Occipital lobe (tissue), 2 donors: ENCODE results near the gene RTTN. TPM values are rescaled to one million over a fixed set of nuclear protein-coding genes. Genes with fewer than 3 reads are reported as not detected.
"Not testable (repeated sequence)": the region's sequence is repeated elsewhere in the genome, so short reads cannot be mapped to it uniquely, and the experiment has no call there.

Source experiments
- DNase-seq: peaks from one replicate; lab custom pipeline; 2025; lab: John Stamatoyannopoulos, UW
- total RNA-seq: library from RNA; depleted of rRNA; stranded (reverse); fragments of >200 nt; gene quantifications from one replicate; pipeline ENCODE4 v1.2.3, GENCODE V29; 2014

Gene RTTN
- total RNA-seq, 1 donor from 2014 or later = 53.5 TPM

DNA sequence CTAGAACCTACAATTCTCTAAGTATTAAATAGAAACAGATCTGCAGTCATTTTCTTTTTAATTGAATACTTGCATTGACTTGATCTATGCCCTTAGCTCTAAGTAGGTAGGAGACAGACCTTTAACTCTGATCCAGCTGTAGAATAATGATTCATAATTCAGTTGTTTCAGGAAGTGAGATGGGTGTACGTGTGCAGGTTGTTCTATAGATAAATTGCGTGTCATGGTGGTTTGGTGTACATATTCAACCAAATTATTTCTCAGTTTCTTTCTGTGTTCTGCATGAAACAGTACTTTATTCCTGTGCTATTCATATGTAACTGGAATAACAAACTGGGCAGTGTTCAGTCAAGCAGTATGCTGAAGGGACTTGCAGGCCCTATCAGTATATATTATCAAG, 223.5 kb downstream of the RTTN start:
- DNase-seq = no peak

DNA sequence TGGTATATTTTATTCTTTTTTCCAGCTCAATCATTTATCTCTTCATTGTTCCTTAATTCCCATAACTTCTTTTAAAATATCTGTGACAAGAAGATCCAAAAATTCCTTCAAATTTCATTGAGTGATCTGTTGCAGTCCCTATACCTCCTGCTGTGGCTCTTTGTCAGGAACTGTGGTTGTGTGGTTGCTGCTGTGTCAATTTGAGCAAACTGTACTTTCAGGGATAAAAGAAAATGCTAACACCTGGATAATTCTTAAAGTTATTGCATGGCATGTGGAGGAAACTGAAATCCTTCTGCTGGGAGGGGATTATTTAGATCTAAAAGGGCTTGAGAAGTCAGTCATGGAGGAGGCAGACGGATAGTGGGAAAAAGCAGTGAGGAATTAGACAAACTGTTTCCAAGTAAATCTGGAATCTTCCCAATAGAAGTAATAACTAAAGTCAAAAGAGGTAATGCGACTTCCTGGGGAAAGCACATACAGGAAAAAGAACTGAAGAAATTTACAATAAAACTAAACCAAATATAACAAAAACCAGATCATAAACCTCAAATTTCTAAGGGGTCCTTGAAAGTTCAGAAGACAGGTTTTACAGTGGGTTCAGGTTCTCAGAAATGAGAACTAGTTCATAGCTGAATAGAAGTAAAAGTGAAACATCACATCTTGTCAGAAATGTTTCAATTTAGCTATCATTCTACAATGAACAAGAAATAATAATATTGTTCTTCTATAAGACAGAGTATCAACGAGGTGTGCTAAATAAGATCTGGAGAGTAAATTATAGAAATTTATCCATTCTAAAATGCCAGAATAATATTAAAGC, 224.3 kb downstream of the RTTN start:
- no peak for DNase-seq

DNA sequence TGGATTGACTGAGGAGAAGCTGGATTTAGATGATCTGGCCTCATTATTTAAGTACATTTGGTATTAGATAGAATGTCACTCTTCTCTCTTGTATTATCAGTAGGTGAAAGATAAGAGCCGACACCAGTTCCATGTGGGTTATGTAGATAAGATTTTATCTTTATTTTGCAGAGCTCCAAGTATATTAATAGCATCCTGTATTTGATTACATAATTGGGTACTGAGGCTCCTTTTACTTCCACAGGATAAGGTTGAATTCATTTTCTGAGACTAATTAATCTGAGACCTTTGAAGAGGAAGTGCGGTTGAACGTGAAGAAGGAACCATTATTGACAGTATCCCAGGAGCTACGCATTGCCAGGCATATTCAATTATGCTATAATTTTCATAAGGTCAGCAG, 225.0 kb downstream of the RTTN start:
- DNase-seq = no peak

DNA sequence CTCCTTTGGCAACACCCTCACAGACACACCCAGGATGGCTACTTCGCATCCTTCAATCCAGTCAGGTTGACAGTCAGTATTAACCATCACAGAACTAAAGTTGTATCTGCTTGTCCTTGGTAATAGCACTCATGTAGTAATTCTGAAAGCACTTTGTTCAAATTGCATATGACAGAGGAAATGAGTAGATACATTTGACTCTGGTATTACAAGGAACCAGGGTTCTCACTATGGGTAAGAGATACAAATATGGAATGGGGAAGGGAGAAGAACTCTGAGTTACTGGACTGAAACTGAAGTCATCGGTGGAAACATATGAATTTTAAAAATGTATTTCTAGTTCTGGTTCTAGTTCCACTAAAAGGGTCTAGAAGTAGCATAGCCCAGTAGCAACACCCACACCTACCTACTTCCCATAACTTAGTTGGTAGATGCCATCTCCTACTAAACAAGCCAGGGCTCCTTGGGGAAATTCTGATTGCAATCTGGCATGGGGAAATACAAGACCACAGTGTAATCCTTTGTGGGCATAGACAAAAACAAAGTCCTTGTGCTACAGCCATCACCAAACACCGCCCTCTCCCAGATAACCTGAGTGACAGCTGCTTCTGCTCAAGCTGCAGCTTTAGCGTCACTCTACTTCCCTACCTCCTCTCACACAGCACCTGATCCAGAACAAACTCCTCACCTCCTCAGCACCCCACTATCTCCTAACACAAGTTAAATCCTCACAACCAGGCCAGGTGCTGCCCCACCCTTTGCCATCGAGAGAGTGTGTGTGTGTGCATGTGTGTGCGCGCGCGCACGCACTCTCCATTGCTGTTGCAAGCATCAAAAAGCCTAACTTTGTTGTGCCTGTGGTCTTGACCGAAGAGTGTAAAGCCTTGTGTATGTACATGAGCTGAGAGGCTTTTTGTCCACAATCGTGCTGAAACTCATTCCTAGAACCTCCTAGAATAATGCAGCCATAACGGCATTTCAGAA, 226.5 kb downstream of the RTTN start:
- DNase-seq = no peak

DNA sequence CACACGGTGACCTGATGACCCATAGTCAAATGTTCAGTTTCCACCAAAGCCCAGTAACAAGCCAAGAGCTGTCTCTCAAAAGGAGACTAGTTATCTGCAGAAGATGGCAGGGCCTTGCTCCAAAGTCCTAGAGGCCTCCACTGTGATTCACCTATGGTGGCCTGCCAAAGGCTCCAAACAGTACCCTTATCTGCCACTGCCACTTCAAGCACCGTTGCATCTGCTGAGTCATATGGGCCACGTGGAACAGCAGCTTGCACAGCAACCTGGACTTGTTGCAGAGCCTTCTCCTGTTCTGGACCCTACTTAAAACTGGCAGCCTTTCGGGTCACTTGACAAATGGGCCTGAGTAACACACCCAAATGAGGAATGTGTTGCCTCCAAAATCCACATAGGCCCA, 230.2 kb downstream of the RTTN start:
- DNase-seq = not testable (repeated sequence)

DNA sequence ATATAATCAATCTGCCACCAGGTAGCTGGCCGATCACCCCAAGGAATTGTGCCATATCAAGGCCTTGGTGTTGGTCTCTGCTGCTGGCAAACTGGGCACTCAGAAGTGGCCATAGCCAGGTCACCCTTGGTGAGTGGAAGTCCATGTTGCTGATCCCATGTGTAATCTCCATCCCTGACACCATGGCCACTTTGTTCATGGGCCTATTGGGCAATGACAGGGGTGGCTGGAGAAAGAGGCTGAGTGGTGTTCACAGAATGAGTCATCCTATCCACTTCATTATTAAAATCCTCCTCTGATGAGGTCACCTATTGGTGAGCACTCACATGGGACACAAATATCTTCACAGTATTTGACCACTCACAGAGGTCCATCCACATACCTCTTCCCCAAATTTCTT, 231.1 kb downstream of the RTTN start:
- no peak for DNase-seq

DNA sequence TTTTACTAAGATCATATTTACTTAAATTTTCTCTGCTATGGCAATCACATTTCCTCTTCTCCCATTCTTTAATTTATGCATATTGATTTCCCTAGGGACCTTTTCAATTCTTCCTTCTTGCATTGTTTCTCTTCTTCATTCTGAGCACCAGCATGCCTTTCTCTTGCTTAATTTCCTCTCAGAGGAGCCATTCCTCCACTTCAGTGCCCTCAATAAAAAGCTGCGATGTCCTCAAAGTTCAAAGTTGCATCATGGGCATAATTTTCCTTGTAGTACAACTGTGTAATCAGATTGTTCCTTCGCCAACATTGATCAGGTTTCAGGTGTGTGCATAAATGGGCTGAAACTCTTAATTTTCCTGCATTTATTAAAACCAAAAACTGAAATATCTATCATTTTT, 236.0 kb downstream of the RTTN start:
- DNase-seq = no peak

DNA sequence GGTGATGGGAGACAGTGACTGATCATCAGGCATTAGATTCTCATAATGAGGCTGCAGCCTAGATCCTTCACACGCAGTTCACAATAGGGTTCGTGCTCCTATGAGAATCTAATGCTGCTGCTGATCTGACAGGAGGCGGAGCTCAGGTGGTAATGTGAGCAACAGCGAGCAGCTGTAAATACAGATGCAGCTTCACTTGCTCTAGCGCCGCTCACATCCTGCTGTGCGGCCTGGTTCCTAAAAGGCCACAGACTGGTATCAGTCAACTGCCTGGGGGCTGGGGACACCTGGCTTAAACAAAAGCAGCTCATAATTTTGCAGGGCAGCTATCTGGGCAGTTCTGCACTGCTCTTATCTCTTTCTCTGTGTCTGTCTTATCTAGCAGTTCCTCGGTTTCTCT, 237.4 kb downstream of the RTTN start:
- DNase-seq = no peak

DNA sequence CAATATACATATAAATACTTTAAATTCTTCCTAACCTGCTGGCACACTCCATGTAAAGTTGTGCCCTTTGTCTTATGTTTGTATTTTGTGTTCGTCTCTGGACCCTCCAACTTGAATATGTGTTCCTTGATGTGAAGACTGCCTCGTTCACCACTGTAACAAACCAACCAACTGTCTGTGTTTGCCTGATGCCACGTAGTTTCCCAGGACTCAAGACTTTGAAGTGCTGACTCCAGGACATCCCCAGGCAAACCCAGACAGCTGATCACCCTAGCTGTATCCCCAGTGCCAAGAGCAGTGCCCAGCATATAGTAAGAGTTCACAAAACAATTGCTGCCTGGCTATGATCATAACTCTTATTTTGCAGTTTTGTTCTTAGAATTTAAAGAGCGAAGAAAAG, 242.3 kb downstream of the RTTN start:
- no peak for DNase-seq

DNA sequence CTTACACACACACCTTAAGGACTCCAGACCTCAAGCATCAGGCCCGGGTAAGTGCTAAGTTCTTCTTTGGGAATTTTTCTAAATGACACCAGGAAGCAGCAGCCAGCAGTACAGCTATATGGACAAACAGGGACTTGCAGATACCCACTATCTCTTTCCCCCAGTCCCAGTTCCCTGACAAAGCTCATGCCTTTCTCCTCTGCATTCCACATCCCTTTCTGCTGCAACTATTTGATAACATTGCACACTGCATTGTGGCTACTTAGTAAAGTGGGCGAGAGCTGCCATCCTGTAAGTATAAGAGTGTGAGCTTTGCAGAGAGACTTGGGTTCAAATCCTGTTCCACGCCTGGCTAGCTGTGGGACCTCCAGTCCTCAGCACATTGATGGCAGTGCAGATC, 243.8 kb downstream of the RTTN start:
- DNase-seq = no peak

DNA sequence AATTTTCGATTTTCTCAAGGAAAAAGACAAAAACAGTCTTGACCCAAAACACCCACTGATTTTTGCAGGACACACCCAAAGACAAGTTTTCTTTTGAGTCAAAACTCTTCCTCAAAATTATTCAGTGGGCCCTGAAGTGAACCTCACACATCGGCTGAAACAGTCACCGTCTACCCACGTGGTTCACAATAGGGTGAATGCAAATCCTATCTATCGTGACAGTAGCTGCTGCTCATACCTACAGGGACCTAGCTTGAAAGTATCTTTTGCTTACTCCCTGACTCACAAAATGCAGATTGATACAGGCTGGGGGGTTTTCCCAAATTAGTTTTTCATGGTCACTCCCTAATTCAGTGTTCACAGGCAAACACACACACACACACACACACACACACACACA, 247.1 kb downstream of the RTTN start:
- DNase-seq = no peak

DNA sequence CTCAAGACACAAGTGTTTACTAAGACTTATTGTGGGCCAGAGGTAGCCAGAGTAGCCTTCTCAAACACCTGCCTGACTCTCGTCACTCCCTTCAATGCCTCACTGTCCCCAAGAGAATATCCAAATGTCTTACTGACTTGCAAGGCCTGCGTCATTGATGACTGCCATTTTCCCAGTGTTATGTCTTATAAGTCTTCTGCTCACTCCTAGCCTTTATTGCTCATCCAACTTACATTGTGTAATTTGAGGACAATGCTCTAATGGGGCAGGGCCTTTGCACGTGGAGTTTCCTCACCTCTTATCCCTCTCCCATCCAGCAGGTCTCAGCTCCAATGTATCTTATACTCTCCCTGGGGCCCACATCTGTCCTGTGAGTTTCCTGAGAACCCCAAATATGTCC, 247.7 kb downstream of the RTTN start:
- DNase-seq = no peak

DNA sequence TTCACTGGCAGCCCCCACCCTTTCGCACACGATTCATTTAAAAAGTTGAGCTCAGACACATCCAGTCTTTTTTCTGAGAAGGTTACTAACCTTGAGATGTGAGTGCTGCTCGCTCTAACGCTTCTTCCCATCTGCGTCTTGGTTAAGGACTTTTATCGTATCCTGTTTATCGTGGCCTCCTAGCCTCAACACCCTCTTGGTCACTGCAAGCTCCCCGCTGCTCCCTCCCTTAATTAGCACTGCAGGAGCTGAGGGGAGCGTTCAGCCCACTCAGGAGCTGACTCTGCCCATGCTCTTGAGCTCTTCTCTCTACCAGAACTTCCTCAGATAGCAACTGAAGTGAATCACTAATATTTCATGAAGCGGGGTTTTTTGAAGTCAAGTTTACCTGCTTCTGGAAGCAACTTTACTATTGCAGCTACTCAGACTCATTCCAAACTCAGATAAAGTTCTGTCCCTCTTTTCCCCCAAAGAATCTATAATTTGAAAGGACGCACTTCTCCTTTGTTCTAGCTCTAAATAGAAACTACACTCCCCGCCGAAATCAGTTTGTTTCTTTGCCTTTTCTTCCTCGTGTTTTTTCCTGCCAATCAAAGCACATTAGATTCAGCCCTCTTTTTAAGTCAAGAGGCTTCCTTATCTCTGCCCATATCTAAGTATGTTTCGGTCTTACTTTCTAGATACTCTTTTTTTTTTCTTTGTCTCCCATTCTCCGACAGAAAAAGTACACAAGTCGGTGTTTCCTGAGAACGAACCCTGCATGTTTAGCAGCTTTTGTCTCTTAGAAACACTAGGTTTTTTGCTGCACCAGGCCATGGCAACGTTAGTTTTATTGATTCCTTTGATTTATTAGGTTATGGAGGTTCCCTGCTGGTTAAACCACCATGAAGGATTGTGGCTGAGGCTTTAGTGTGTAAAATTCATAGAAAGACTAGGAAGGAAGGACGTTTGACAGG, 248.5 kb downstream of the RTTN start:
- DNase-seq = no peak

DNA sequence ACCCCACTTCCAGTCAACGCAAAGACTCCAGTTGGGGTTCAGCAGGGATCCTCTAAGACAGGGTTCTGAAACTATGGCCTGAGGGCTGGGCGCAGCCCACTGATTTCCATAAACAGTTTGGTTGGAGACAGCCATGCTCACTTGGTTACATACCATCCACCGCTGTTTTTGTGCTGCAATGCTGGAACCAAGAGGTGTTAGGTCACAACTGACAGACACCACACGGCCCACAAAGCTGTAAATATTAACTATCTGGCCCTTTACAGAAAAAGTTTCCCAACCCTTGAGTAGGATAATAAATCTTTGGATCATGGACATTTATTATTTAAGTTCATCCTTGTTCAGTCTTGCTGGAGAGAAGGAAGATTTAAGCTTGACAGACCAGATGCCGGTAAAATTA, 249.4 kb downstream of the RTTN start:
- no peak for DNase-seq

DNA sequence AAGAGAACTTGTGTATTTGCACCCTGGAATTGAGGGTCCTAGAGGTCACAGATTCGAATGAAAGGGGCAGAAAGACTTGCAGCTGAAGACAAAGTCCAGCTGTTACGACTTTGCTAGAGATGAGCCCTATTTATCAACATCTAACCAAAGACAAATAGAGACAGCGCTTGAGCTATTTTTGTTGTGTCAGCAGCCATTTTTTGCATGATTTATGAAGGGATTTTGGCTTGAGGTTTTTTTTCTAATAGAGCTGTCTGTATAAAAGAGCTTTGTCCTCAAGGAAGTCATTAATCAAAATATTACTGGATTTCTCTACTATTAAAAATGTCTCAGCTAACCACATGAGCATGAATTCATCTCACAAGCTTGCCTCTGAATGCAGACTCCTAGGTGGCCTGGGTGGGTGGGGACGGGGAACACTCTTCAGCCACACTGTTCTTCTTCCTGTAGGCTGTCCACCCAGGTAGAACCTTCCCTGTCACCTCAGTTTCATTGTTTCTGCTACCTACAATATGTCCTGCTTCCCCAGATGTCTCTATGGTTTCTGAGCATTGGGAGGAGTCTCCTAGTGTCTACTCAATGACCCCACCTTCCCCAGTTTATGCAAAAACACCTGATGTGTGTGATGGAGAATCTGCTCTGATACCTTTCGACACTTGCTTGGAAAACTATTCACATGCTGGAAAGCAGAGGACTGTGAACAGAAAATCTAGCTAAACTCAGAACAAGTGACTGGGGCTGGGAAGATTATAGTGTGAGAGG, 250.6 kb downstream of the RTTN start:
- DNase-seq = no peak

DNA sequence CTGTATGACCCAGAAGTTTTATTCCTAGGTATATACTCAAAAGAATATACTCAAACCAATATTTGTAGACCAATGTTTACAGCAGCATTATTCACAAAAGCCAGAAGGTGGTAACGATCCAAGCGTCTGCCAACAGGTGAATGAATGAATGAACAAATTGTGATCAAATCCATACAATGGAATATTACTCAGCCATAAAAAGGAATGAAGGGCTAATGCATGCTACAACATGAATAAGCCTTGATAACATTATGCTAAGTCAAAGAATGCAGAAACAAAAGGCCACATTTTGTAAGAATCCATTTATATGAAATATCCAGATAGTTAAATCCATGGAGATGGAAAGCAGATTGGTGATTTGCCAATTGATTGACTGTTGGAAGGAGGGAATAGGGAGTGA, 252.3 kb downstream of the RTTN start:
- no peak for DNase-seq
